ENCODE results near the gene HMX1. TPM values are rescaled to one million over a fixed set of nuclear protein-coding genes. Genes with fewer than 3 reads are reported as not detected.

Gene HMX1
- not detected in 2 replicates for total RNA-seq (2013; cell fraction: nucleolus; rRNA removed)
- total RNA-seq (2014; rRNA removed), result not detected in 2 replicates
- total RNA-seq (2014; rRNA removed; fragmentation: Illumina TruSeq; extraction: Trizol), result not detected in 2 replicates
- not detected in 2 replicates for total RNA-seq (2021)
- polyA plus RNA-seq (2011; ENCODE audit: low read depth), result not detected
- not detected in 2 replicates for polyA plus RNA-seq (2011; rRNA removed)
- not detected in 2 replicates for polyA plus RNA-seq (2011; cell fraction: cytosol; rRNA removed)
- not detected in 2 replicates for polyA plus RNA-seq (2011; cell fraction: nucleus; rRNA removed)
- polyA plus RNA-seq (2012), result not detected in 2 replicates
- not detected in 2 replicates for polyA plus RNA-seq (2014; fragmentation: Illumina TruSeq; extraction: Trizol)
- polyA plus RNA-seq (2014; fragmentation: Nextera tagmentation; extraction: Ambion mirVana), result not detected
- polyA plus RNA-seq (2014; rRNA removed), result not detected in 2 replicates
- not detected for polyA plus RNA-seq (2016; fragmentation: Nextera tagmentation; extraction: Ambion mirVana)
- polyA minus RNA-seq (2011; rRNA and poly(A)+ RNA removed), result not detected in 2 replicates
- polyA minus RNA-seq (2011; cell fraction: cytosol; rRNA and poly(A)+ RNA removed), result not detected in 2 replicates
- polyA minus RNA-seq (2011; cell fraction: nucleus; rRNA and poly(A)+ RNA removed), result not detected in 2 replicates
- Bru-seq, nascent RNA, result not detected
- BruChase-seq, experiment 1, labeled RNA remaining after a 6-hour chase, result not detected
- BruChase-seq, experiment 2, labeled RNA remaining after a 2-hour chase, result not detected
- long read RNA-seq, experiment 1, result 0 reads
- long read RNA-seq, experiment 2, result 0 reads

DNA sequence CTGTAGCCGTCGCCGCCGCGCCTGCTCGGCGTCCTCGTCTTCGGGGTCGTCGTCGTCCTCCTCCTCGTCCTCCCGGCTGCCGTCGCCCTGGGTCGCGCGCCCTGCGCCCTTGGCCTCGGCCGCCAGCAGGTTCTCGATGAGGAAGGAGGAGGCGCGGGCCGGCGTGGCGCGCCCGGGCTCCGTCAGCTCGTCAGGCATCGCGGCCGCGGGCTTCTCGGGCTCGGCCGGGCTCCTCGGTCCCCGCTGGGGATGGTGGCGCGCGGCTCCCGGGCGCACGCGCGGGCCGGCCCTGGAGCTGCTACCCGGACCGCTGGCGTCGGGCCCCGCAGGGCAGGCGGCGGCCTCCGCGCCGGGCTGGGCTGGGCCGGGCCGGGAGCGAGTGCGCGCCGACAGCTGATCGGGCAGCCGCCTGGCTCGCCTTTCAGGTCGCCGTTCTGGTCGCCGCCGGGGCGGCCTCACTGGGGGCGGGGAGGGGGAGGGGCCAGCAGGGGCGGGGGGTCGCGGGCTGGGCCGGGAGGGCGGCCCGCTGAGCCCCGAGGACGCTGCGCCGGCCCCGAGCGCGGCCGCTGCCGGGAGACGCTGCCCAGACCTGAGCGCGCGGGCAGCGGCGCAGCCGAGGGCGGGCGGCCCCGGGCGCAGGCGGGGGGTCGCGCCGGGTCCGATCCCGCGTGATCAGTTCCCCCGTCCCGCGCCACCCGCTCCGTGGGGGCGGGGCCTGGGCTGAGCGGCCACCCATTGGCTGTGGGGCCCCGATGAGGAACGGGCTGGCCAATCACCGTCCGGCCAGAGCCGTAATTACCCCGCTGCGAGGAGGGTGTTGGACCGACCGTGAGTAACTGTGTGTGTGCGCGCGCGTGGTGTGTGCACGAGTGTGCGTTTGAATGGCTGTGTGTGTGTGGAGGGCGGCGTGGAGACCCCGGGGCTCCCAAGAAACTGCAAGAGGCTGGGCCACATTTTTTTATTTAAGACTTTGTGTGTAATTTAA is at the start of gene HMX1:
HMX1 (minus strand) TSS at position 423 of the 985 bp plus-strand sequence; CDS start at position 198, 225 bp downstream.
- no peak for ATAC-seq
- FAIRE-seq, result no peak
- 65% methylated on average over 93 of the region's 134 CpGs for WGBS (ENCODE audit: insufficient coverage, insufficient replicate concordance, low lambda C conversion rate, missing lambda C conversion rate)
- ChIA-PET CTCF (no interaction called here), SMC1A (ENCODE audit: uncharacterized antibody, unreplicated experiment) (no interaction called here), POLR2A (no interaction called here), RAD21 (ENCODE audit: unreplicated experiment) (no interaction called here)
- in situ Hi-C loops (cut with MboI) (no loop called here), intact Hi-C loops (cut with micrococcal nuclease; ENCODE audit: unreplicated experiment) (no loop called here)
- Histone ChIP-seq H3K4me1 (ENCODE audit: control insufficient read depth, insufficient read depth, low read length) (no peaks in the 10 kb centered on the region), H3K36me3 (ENCODE audit: control insufficient read depth in 2 of 2, insufficient read depth in 2 of 2, low read length in 1 of 2) (no peaks in the 10 kb centered on the region; a peak in 1 of 4 replicates), H3K27ac (ENCODE audit: control insufficient read depth, insufficient read depth) (no peak within 1 kb of the TSS), H2AFZ (ENCODE audit: control insufficient read depth, low read depth, low read length) (no peak within 1 kb of the TSS), H3K79me2 (ENCODE audit: control insufficient read depth, insufficient read depth, low read length) (no peaks in the 10 kb centered on the region), H3K27me3 (replicated peaks in 1 of 2; ENCODE audit: control insufficient read depth in 2 of 2, insufficient read depth in 2 of 2, low read length in 1 of 2) (peaks cover 0 to 1% of the 10 kb centered on the region in 2 experiments; a peak in 1 of 4 replicates), H3K4me2 (ENCODE audit: control insufficient read depth, insufficient read depth) (no peak within 1 kb of the TSS), H4K20me1 (ENCODE audit: control insufficient read depth, insufficient read depth) (no peaks in the 10 kb centered on the region), H3K9ac (ENCODE audit: control insufficient read depth, insufficient read depth, low read length) (no peak within 1 kb of the TSS), H3K9me3 (replicated peaks; ENCODE audit: control insufficient read depth, insufficient read depth, low read length) (peaks cover 2% of the 10 kb centered on the region; the same call in 1 of the 3 replicates), H3K4me3 (no peak within 1 kb of the TSS)
- TF ChIP-seq ZNF622 (IDR thresholded peaks at IDR 0.05) (no peak), GATAD2B (conservative IDR thresholded peaks at IDR 0.05; ENCODE audit: low read depth) (no peak), EED (IDR thresholded peaks at IDR 0.05; ENCODE audit: low read depth) (no peak)
- TF ChIP-seq, protein P1, sequence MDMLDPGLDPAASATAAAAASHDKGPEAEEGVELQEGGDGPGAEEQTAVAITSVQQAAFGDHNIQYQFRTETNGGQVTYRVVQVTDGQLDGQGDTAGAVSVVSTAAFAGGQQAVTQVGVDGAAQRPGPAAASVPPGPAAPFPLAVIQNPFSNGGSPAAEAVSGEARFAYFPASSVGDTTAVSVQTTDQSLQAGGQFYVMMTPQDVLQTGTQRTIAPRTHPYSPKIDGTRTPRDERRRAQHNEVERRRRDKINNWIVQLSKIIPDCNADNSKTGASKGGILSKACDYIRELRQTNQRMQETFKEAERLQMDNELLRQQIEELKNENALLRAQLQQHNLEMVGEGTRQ (IDR thresholded peaks at IDR 0.05; ENCODE audit: borderline replicate concordance, low read depth, low read length), result no peak
- TF ChIP-seq, protein P2, sequence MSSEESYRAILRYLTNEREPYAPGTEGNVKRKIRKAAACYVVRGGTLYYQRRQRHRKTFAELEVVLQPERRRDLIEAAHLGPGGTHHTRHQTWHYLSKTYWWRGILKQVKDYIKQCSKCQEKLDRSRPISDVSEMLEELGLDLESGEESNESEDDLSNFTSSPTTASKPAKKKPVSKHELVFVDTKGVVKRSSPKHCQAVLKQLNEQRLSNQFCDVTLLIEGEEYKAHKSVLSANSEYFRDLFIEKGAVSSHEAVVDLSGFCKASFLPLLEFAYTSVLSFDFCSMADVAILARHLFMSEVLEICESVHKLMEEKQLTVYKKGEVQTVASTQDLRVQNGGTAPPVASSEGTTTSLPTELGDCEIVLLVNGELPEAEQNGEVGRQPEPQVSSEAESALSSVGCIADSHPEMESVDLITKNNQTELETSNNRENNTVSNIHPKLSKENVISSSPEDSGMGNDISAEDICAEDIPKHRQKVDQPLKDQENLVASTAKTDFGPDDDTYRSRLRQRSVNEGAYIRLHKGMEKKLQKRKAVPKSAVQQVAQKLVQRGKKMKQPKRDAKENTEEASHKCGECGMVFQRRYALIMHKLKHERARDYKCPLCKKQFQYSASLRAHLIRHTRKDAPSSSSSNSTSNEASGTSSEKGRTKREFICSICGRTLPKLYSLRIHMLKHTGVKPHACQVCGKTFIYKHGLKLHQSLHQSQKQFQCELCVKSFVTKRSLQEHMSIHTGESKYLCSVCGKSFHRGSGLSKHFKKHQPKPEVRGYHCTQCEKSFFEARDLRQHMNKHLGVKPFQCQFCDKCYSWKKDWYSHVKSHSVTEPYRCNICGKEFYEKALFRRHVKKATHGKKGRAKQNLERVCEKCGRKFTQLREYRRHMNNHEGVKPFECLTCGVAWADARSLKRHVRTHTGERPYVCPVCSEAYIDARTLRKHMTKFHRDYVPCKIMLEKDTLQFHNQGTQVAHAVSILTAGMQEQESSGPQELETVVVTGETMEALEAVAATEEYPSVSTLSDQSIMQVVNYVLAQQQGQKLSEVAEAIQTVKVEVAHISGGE (CRISPR knock-in tag; IDR thresholded peaks at IDR 0.05), result no peak
- DNase-seq (ENCODE audit: low read depth, low spot score), result no peak
- no TSS peak for BruUV-seq (replicated peaks)
